ENCODE results near the gene UTS2B. TPM values are rescaled to one million over a fixed set of nuclear protein-coding genes. Genes with fewer than 3 reads are reported as not detected.

UTS2B gene, protein sequence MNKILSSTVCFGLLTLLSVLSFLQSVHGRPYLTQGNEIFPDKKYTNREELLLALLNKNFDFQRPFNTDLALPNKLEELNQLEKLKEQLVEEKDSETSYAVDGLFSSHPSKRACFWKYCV
- 0.17 TPM for polyA plus RNA-seq (2012; ENCODE audit: low read depth, missing spikeins)

DNA sequence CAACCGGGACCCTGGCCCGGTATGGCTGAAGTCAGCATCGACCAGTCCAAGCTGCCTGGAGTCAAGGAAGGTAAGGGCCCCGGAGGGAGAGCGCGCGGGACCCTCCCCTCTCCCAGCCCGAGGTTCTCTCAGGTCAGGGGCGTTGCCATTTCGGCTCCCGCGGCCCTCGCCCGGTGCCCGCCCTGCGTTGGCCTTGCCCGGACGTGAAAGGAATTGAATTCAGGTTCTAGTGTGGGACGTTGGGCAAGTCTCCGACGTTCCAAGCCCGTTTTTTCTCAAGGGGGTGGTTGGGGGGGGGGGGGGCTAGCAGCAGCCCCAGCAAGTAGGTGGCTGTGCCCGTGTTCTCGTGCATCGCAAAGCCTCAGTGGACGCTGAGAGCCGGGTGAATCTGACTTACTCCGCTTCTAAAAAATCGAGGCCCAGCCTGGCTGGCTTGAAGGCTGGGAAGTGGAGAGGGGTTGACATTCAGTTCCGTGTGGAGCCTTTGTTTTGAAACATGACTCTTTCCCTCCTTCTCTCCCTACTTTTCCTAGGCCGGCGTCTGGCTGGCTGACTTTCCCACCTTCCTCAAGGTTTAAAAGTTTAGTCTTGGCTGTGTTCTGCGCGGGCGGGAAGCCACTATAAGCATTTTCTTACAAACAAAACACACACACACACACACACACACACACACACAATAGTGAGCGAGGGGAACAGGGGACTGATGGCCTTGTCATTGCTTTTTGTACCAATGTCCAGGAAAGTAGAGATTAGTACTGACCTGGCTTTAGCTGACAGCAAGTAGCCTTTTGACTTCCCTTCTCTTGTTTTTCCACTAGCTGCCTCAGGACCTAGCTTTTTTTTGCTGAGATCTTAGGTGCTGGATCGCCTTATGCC lies at the start of gene UTS2B:
UTS2B (minus strand) TSS at position 873 of the 876 bp plus-strand sequence. CDS start 48,337 bp downstream, outside the sequence.
- DNase-seq (ENCODE audit: insufficient read length, low spot score) (peak; percentile 23), FAIRE-seq (peak; percentile 69)
- TF ChIP-seq TAF1 (IDR thresholded peaks at IDR 0.05; ENCODE audit: low read depth, low read length) (no peak), POLR2A (IDR thresholded peaks at IDR 0.05; ENCODE audit: low read depth, low read length) (no peak)

DNA sequence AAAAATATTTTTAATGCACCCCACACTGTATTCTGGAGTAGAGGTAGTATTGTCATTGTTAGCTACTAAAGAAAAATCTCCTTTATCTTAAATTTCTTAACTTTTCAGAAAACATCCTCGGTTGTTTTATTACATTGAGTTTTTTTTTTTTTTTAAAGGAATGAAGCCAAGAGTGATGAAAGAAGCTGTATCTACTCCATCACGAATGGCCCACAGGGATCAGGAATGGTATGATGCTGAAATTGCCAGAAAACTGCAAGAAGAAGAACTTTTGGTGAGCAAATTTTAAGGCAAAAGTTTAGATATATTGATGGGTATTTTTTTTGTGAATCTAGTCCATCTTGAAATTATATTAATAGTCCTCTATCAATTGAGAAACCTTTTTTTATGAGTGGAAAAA lies 49.7 kb upstream of the UTS2B start:
- no peak for DNase-seq (ENCODE audit: insufficient read length, low spot score)
- FAIRE-seq: no peak
- TF ChIP-seq POLR2A (IDR thresholded peaks at IDR 0.05; ENCODE audit: low read depth, low read length): no peak
- TF ChIP-seq POU2F2 (IDR thresholded peaks at IDR 0.05; ENCODE audit: low read depth, low read length): no peak
- no peak for TF ChIP-seq POLR2AphosphoS5 (IDR thresholded peaks at IDR 0.05; ENCODE audit: low read depth, low read length)
- no peak for TF ChIP-seq SPI1 (IDR thresholded peaks at IDR 0.05; ENCODE audit: low read depth, low read length)
- no peak for TF ChIP-seq PAX5 (IDR thresholded peaks at IDR 0.05; ENCODE audit: insufficient read depth, low read length, severe bottlenecking)
- TF ChIP-seq TAF1 (IDR thresholded peaks at IDR 0.05; ENCODE audit: low read depth, low read length): no peak

GRCh38 chr3:191379446-191379845 lies 49.1 kb upstream of the UTS2B start:
- FAIRE-seq (peak; percentile 43), DNase-seq (ENCODE audit: insufficient read length, low spot score) (no peak)
- TF ChIP-seq TAF1 (IDR thresholded peaks at IDR 0.05; ENCODE audit: low read depth, low read length) (no peak), PAX5 (IDR thresholded peaks at IDR 0.05; ENCODE audit: insufficient read depth, low read length, severe bottlenecking) (no peak), POU2F2 (IDR thresholded peaks at IDR 0.05; ENCODE audit: low read depth, low read length) (no peak), POLR2AphosphoS5 (IDR thresholded peaks at IDR 0.05; ENCODE audit: low read depth, low read length) (no peak), SPI1 (IDR thresholded peaks at IDR 0.05; ENCODE audit: low read depth, low read length) (no peak)

DNA sequence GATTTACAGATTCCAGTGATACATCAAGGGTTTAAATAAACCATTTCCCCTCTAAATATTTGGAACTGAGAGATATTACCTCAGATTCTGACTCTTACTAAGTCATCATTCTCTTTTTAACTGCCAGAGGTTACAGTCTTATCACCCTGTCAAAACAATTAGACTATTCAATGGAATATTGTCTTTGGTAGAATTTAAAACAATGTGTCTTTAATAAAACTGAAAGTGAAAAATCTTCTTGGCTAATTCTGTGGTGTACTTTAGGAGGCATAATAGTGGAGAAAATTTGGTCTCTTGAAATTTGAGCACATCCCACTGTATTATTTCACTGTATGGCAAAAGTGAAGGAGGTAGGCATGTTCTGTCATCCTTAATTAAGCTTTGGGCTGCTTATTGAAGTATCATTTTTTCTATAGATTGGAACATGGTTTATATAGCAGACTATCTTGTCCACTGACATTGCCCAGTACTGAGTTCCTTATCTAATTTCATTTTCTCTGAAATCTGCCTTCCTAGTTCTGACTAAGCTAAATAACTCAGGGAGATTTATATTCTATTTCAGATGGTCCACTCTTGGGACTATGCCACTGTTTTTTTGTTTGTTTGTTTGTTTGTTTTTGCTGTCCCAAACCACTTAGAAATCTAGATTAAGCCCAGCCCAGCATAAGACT lies 48.0 kb upstream of the UTS2B start:
- TF ChIP-seq POLR2AphosphoS5 (IDR thresholded peaks at IDR 0.05; ENCODE audit: low read depth, low read length): no peak
- TF ChIP-seq PAX5 (IDR thresholded peaks at IDR 0.05; ENCODE audit: insufficient read depth, low read length, severe bottlenecking): no peak
- TF ChIP-seq POLR2A (IDR thresholded peaks at IDR 0.05; ENCODE audit: low read depth, low read length): no peak
- no peak for TF ChIP-seq SPI1 (IDR thresholded peaks at IDR 0.05; ENCODE audit: low read depth, low read length)
- no peak for TF ChIP-seq TAF1 (IDR thresholded peaks at IDR 0.05; ENCODE audit: low read depth, low read length)
- no peak for TF ChIP-seq POU2F2 (IDR thresholded peaks at IDR 0.05; ENCODE audit: low read depth, low read length)
- FAIRE-seq (no peak), DNase-seq (ENCODE audit: insufficient read length, low spot score) (no peak)

DNA sequence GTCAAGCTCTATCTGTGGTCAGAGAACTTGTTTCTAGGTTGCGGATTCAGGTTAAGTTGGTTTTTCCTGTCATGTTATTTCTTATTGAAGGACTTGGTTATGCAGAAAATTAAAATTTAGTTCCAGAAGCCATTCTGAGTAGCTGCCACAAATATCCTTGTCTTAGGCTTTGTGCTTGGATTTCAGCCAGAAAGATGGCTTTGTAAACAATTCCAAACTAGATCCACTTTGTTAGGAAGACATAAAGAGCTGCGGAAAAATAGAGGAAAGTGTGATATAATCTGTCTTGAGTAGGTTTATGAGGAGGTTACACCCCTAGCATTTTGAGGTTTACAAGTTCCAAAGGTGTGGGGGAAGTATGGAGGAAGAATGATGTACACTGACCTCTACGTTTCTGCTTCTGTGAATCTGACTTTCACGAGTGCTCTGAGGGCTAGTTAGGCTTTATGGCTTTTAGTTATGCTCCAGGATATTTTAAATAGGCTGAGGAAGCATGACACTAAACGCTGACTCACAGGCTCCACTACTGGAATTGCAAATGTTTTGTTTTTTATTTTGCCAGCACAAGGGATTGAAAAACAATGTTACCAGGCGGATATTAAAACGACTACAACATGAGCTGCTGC lies 46.3 kb upstream of the UTS2B start:
- peak; percentile 31 for FAIRE-seq
- TF ChIP-seq POLR2AphosphoS5 (IDR thresholded peaks at IDR 0.05; ENCODE audit: low read depth, low read length): no peak
- no peak for TF ChIP-seq PAX5 (IDR thresholded peaks at IDR 0.05; ENCODE audit: insufficient read depth, low read length, severe bottlenecking)
- no peak for DNase-seq (ENCODE audit: insufficient read length, low spot score)

- FAIRE-seq (no peak), DNase-seq (ENCODE audit: insufficient read length, low spot score) (no peak)
- TF ChIP-seq POLR2AphosphoS5 (IDR thresholded peaks at IDR 0.05; ENCODE audit: low read depth, low read length) (no peak), SPI1 (IDR thresholded peaks at IDR 0.05; ENCODE audit: low read depth, low read length) (no peak), POLR2A (IDR thresholded peaks at IDR 0.05; ENCODE audit: low read depth, low read length) (no peak), PAX5 (IDR thresholded peaks at IDR 0.05; ENCODE audit: insufficient read depth, low read length, severe bottlenecking) (no peak), TAF1 (IDR thresholded peaks at IDR 0.05; ENCODE audit: low read depth, low read length) (no peak), POU2F2 (IDR thresholded peaks at IDR 0.05; ENCODE audit: low read depth, low read length) (no peak)
These were observed 43.0 kb upstream of the UTS2B start for GRCh38 chr3:191373327-191373726.

DNA sequence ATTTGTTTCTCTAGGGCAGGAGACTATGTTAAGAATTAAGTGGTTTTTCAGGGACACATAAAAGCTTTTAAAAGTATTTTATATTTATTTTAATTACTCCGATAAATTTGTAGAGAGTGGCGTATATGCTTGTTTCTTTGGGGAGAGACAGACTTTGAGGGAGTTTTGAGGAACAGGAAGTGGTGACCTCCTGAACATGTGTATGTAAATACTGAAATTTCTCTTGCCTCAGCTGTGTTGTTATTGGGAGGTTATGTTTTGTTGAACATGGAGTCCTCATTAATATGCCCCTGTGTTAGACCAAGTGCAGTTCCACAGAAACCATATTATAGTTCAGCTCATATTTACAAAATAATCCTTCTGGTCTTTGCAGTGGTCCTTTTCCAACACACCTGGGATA lies 41.8 kb upstream of the UTS2B start:
- TF ChIP-seq SPI1 (IDR thresholded peaks at IDR 0.05; ENCODE audit: low read depth, low read length): peak; percentile 35
- no peak for TF ChIP-seq PAX5 (IDR thresholded peaks at IDR 0.05; ENCODE audit: insufficient read depth, low read length, severe bottlenecking)
- FAIRE-seq: peak; percentile 40
- DNase-seq (ENCODE audit: insufficient read length, low spot score): no peak

GRCh38 chr3:191369616-191370010 lies 39.3 kb upstream of the UTS2B start:
- FAIRE-seq (peak; percentile 40), DNase-seq (ENCODE audit: insufficient read length, low spot score) (no peak)
- no peak for TF ChIP-seq POLR2AphosphoS5 (IDR thresholded peaks at IDR 0.05; ENCODE audit: low read depth, low read length)
- no peak for TF ChIP-seq POU2F2 (IDR thresholded peaks at IDR 0.05; ENCODE audit: low read depth, low read length)
- no peak for TF ChIP-seq PAX5 (IDR thresholded peaks at IDR 0.05; ENCODE audit: insufficient read depth, low read length, severe bottlenecking)
- TF ChIP-seq POLR2A (IDR thresholded peaks at IDR 0.05; ENCODE audit: low read depth, low read length): no peak
- no peak for TF ChIP-seq SPI1 (IDR thresholded peaks at IDR 0.05; ENCODE audit: low read depth, low read length)
- TF ChIP-seq TAF1 (IDR thresholded peaks at IDR 0.05; ENCODE audit: low read depth, low read length): no peak

DNA sequence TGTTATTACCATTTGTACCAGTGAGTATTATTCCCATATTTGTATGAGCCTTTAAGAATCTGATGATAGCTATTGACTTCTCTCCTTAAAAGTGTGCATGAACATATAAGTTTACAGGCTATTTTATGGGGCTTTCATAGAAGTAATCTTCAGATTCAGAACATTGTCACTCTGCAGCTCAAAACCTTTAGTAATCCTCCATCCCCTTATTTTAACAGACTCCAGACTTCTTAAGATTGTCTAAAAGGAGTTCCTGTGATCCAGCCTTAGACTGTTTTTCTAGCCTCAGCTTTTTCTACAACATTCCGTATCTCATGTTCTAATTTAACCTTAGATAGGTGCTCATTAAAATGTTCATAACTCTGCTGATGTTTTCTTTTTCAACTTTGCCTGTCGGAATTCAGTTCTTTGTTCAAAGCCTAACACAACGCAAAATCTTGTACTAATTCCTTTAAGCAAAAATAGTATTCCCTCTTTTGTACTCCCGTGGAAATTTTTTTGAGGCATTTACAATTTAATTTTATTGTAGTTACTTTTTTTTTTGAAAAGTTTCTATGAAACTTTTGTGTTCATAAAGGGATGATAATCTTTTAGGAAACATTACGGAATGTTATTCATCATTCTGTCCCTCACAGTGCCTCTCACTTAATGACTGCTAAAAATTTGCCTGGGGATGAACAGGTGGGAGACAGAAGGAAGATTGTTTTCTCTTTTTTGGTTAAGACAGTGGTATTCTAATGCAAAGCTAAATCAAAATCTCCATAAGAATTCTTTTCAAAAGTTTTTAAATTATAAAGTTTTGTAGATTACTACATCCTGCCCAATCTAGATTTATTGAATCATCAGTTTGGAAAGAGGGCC lies 38.7 kb upstream of the UTS2B start:
- no peak for TF ChIP-seq TAF1 (IDR thresholded peaks at IDR 0.05; ENCODE audit: low read depth, low read length)
- TF ChIP-seq SPI1 (IDR thresholded peaks at IDR 0.05; ENCODE audit: low read depth, low read length): no peak
- no peak for TF ChIP-seq POLR2A (IDR thresholded peaks at IDR 0.05; ENCODE audit: low read depth, low read length)
- no peak for TF ChIP-seq POU2F2 (IDR thresholded peaks at IDR 0.05; ENCODE audit: low read depth, low read length)
- no peak for TF ChIP-seq POLR2AphosphoS5 (IDR thresholded peaks at IDR 0.05; ENCODE audit: low read depth, low read length)
- TF ChIP-seq PAX5 (IDR thresholded peaks at IDR 0.05; ENCODE audit: insufficient read depth, low read length, severe bottlenecking): no peak
- FAIRE-seq (no peak), DNase-seq (ENCODE audit: insufficient read length, low spot score) (no peak)
